SW 1271 (cell line): ENCODE data around the gene ALDH1L1.
A peak's percentile ranks its signal among the peaks of the same experiment; 100 is the strongest.
"Not testable (repeated sequence)": the region's sequence is repeated elsewhere in the genome, so short reads cannot be mapped to it uniquely, and the experiment has no call there.

Experiments used
- DNase-seq, 2 experiments: peaks; one replicate each; lab custom pipeline; 2025; lab: John Stamatoyannopoulos, UW

The ALDH1L1 gene

DNA sequence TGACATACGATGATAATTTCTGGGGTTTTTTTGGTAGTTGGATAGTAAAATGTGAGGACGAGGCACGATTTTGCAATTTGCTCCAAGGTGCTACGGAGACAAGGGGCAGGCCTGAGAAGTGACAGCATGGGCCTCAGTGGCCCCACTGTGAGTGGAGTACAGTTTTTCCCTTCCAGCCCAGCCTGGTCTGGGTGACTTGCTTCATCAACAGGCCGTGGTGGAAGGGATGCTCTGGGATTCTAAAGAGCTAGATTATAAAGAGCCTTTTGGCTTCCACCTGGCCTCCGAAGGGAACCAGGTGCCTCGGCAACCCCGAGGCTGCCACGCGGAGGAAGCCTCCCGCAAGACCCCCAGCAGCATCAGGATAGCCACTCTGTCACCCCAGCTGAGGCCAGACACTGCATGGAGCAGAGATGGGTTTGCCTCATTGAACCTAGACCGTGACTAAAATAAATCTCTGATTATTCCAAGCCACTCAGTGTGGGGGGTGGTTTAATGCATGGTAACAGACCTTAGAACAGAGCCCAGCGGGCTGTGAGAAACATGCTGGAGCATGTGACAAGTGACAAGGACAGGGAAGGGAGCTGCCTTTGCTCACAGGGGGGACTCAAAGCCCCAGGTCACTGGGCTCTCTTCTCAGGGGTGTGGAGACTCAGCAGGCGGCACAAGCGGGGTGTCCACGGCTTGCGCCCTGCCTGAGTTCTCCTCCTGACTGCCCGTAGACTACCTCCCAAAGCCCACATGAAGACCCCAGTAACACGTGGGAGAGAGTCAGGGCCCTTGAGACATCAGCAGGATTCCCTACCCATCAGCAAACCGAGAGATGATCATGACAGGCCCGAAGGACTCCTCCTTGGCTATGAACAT, 73.8 kb downstream of the ALDH1L1 start:
- no peak for DNase-seq

GRCh38 chr3:126105691-126106187, 74.6 kb downstream of the ALDH1L1 start:
- no peak for DNase-seq

GRCh38 chr3:126104742-126105605, 75.4 kb downstream of the ALDH1L1 start:
- DNase-seq = no peak

- DNase-seq = no peak
Measured at GRCh38 chr3:126104028-126104635, 76.3 kb downstream of the ALDH1L1 start.

- no peak for DNase-seq
Measured at GRCh38 chr3:126103121-126104027, 77.0 kb downstream of the ALDH1L1 start.

- no peak for DNase-seq
Measured at GRCh38 chr3:126102530-126102951, 77.8 kb downstream of the ALDH1L1 start.

DNA sequence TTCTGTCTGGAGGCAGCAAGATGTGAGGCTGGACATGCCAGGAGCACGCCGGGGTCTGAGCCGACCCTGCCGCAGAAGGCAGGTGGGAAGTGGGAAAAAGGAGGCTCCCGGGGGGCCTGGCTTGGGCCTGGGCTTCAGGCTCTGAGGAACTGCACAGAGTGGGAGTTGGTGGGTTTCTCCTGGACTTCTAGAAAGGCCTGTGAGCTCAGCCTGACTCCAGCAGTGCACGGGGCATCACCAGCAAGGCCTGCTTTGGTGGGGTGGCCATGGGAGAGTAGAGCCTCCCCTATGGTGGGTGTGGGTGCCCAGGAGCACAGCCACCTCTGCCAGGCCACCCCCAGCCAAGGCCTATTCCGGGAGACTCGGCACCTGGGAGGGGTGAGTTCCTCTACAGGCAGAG, 78.4 kb downstream of the ALDH1L1 start:
- DNase-seq = no peak

DNA sequence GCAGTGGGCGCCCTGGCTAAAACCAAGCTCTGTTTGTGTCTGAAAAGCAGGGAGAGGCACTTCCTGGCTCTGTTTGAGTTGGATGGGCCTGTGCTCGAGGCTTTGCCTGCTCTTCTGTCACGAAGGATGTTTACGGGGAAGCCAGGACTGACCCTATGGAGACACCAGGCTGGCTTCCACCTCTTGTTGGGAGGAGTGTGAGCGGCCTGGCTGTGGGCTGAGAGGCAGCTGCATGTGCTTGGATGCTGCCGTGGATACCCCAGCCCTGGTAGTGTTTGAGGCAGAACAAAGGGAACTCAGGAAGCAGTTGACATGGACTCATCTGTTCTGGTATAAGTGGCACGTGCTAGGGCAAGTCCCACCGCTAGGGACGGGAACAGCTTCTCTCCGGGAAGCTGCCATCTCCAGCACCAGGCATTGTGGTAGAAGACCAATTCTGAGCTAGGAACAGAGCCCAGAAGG, 78.8 kb downstream of the ALDH1L1 start:
- DNase-seq = no peak

DNA sequence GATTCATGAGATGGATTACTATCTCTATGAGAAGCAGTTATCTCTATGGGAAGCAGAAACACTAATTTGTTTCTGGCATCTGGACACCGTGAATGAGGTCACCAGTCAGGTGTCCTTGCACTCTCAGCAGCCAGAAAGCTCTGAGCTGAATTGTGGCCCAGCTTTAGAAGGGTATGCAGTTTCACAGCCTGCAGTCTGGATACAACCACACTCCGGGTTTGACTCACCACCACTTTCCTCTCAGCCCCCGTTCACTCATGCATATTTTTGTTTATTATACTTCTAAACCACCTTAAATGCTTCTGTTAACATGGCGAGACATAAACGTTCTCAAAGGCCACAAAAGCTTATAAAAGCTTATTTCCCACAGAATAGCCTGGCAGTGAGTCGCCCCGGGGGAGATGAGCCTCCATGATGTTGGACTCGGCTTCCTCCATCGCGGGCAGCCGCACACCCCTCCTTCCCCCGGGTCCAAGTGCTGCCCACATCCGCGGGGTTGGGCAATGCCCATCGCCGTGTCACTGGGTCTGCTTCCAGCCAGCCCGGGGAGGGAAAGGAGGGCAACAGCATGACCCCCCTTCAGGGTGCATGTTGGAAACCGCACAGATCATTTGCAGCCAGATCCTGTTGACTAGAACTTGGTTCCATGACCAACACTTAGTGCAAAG, 79.6 kb downstream of the ALDH1L1 start:
- DNase-seq = no peak

DNA sequence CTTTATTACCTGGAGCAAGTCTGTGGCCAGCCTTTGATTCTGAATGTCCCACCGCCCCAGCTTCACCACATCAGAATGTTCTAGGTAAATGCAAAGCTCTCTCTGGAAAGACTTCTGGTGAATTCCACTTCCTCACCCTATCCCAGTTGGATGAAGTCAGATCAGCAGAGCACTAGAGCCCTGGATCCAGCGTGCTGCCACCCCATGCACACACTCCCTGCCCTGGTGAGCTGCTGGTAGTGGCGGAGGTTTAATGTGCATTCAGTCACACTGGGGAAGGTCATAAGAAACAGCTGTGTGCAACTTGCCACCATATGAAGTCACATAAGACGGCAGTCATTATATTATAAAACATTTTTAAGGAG, 80.1 kb downstream of the ALDH1L1 start:
- no peak for DNase-seq

DNA sequence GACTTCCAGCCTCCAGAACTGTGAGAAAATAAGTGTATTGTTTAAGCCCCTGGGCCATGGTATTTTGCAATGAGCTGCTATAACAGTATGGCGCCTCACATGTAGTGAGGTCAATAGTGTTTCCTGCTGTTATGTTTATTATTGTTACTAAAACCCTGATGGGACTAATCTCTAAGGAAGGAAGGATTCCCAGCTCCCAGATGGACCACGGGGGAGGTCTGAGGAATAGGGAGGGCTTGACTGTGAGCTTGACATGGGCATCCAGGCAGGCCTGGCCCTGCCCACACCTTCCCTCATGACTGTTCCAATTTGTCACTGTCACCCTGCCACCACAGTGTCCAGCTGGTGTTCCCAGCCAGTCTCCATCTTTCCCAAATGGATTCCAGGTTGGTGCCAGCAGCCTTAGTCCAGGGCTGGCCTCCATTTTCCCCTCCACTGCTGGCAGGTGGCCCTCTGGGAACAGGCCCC, 82.0 kb downstream of the ALDH1L1 start:
- DNase-seq = no peak

GRCh38 chr3:126097801-126098200, 82.6 kb downstream of the ALDH1L1 start:
- DNase-seq = no peak

GRCh38 chr3:126096274-126096673, 84.1 kb downstream of the ALDH1L1 start:
- DNase-seq = not testable (repeated sequence)

- DNase-seq = not testable (repeated sequence)
Measured at GRCh38 chr3:126092128-126092527, 88.3 kb downstream of the ALDH1L1 start.

DNA sequence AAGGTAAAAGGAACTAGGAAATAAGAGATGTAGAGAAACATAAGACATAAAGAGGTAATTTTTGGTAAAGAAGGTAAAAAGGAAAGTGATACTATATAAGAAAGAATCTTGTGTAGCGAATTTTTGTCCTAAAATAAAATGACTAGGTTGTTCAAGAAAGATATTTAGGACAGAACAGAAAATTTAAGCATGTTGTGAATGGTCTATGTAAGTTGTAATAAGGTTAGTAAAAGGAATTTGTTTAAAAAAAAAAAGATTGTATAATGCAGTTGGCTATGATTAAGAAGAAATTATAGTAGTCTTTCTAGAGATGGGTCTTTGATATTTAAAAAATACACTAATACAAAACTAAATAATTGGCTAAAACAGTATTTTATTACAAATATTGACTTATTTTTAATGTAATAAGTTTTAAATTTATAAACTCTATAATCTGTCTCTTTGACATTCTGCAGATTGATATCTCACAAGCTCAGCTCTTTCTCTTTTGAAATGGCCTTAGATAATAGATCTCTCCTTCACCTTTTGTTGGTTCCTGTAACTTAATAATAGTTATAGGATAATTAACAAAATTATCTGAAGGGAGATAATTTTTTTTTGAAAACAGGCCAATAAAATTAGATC, 92.7 kb downstream of the ALDH1L1 start:
- DNase-seq = peak in 1 of 2 experiments; percentile 19

- DNase-seq = no peak
Measured at GRCh38 chr3:126085841-126086240, 94.5 kb downstream of the ALDH1L1 start.

- no peak for DNase-seq
Measured at GRCh38 chr3:126085276-126085675, 95.1 kb downstream of the ALDH1L1 start.

DNA sequence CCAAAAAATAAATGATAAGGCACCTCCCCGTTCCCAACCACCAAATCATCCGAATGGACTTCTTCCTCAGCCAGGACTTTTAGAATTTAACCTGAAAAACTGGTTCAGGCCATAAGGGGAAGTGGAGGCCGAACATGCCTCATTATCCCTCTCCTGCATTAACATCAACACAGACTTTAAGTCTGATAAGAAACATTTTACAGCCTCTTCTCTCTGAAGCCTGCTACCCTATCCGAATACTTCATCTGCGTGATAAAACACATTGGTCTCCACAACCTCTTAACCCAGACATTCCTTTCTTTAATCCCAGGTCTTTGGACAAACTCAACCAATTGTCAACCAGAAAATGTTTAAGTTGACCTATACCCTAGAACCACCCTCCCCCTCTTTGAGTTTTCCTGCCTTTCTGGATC, 95.6 kb downstream of the ALDH1L1 start:
- no peak for DNase-seq

GRCh38 chr3:126083913-126084767, 96.2 kb downstream of the ALDH1L1 start, which contains the start of gene SLC41A3:
TSS of gene SLC41A3 (minus strand) at chr3:126084124. CDS start at chr3:126068219, 15,905 bp downstream.
- peak; percentile 38 to 73 for DNase-seq
